B cell (primary cell): ENCODE results near the gene PHACTR1. TPM values are rescaled to one million over a fixed set of nuclear protein-coding genes. Genes with fewer than 3 reads are reported as not detected.

Experiments
- ATAC-seq: fragments of 200-7000 bp; cut with Tn5 transposase; one replicate; pipeline ENCODE4 v1.10.0; 2021; ENCODE audit warnings: low read depth, mild to moderate bottlenecking, moderate number of reproducible peaks, moderate library complexity
- CTCF ChIA-PET: fragments of 350-600 bp; sonication (Branson Sonifier 250); formaldehyde crosslinking; loops from one replicate; lab custom pipeline; 2021; ENCODE audit warnings: antibody characterized with exemption, inconsistent platforms; lab: Charles Lee
- POLR2A ChIA-PET: fragments of 350-600 bp; sonication (Branson Sonifier 250); formaldehyde crosslinking; loops from one replicate; lab custom pipeline; 2021; ENCODE audit warnings: antibody characterized with exemption; lab: Charles Lee
- DNase-seq: peaks from one replicate; pipeline ENCODE4 v3.0.0; 2013
- H2AFZ ChIP-seq: 2 replicates; pipeline ENCODE4 v1.6.1; 2012; ENCODE audit warnings: mild to moderate bottlenecking, low read depth, low read length; ENCODE audit not compliant: insufficient read depth, poor library complexity, severe bottlenecking
- H3K27ac ChIP-seq, 2 donors: 1 replicate in 1 of 2; 2 replicates in 1 of 2; pipeline ENCODE4 v1.5.1; 2012 to 2013; ENCODE audit warnings: low read length in 2 of 2, mild to moderate bottlenecking in 2 of 2, moderate library complexity in 1 of 2
- H3K27me3 ChIP-seq, 4 experiments: fragments of 200-600 bp in 1 of 4; sonication (generic) in 1 of 4; replicated peaks in 1 of 4; 1 replicate in 2 of 4; 2 replicates in 2 of 4; pipeline versions ENCODE4 v1.6.1 to v1.7.0; 2013 to 2016; ENCODE audit warnings: low read length in 3 of 4, mild to moderate bottlenecking in 2 of 4, mixed read lengths in 1 of 4, moderate library complexity in 1 of 4; ENCODE audit not compliant: insufficient read depth in 4 of 4, control insufficient read depth in 3 of 4; ENCODE audit errors: control extremely low read depth in 1 of 4
- H3K36me3 ChIP-seq, 2 experiments: replicated peaks in 1 of 2; 1 replicate in 1 of 2; 2 replicates in 1 of 2; pipeline versions ENCODE4 v1.6.1 to v1.7.1; 2013; ENCODE audit warnings: low read length in 1 of 2; ENCODE audit not compliant: insufficient read depth in 2 of 2, control insufficient read depth in 1 of 2; ENCODE audit errors: control extremely low read depth in 1 of 2, extremely low read depth in 1 of 2
- H3K4me1 ChIP-seq, 2 donors: fragments of 200-600 bp in 1 of 2; sonication (generic) in 1 of 2; 1 replicate in 1 of 2; 2 replicates in 1 of 2; pipeline versions ENCODE4 v1.5.1 to v1.6.1; 2013 to 2017; ENCODE audit warnings: low read length in 2 of 2; ENCODE audit not compliant: control insufficient read depth in 2 of 2, insufficient read depth in 2 of 2
- H3K4me2 ChIP-seq: replicated peaks from 2 replicates; pipeline ENCODE3; 2012; ENCODE audit warnings: mild to moderate bottlenecking, low read depth, low read length; ENCODE audit not compliant: poor library complexity, severe bottlenecking
- H3K4me3 ChIP-seq, 5 experiments: fragments of 200-600 bp in 1 of 5; sonication (generic) in 1 of 5; 1 replicate in 3 of 5; 2 replicates in 2 of 5; pipeline versions ENCODE4 v1.5.1 to v1.7.0; 2011 to 2016; ENCODE audit warnings: low read length in 4 of 5, mild to moderate bottlenecking in 4 of 5, low read depth in 2 of 5, control low read depth in 1 of 5, moderate library complexity in 1 of 5; ENCODE audit not compliant: insufficient read depth in 1 of 5; ENCODE audit errors: control extremely low read depth in 1 of 5, extremely low read depth in 1 of 5
- H3K79me2 ChIP-seq: fragments of 200-600 bp; sonication (generic); one replicate; pipeline ENCODE4 v1.6.0; 2016; ENCODE audit warnings: low read length; ENCODE audit not compliant: control insufficient read depth, insufficient read depth
- H3K9ac ChIP-seq: fragments of 200-600 bp; sonication (generic); 2 replicates; pipeline ENCODE4 v1.6.1; 2017; ENCODE audit warnings: mild to moderate bottlenecking, low read length, moderate library complexity
- H3K9me3 ChIP-seq, 3 donors: one replicate each; pipeline versions ENCODE4 v1.6.1 to v1.7.1; 2013; ENCODE audit warnings: low read length in 2 of 3; ENCODE audit not compliant: control insufficient read depth in 2 of 3, insufficient read depth in 1 of 3; ENCODE audit errors: control extremely low read depth in 1 of 3
- H4K20me1 ChIP-seq: 2 replicates; pipeline ENCODE4 v1.6.0; 2012; ENCODE audit warnings: mild to moderate bottlenecking, low read length; ENCODE audit not compliant: insufficient read depth, control insufficient read depth, poor library complexity, severe bottlenecking
- H3K27ac Mint-ChIP-seq: one replicate; pipeline ENCODE4 v1.8.0; 2021; ENCODE audit warnings: mixed read lengths
- H3K27me3 Mint-ChIP-seq: one replicate; pipeline ENCODE4 v1.8.0; 2021; ENCODE audit warnings: mixed read lengths
- H3K4me1 Mint-ChIP-seq: one replicate; pipeline ENCODE4 v1.8.0; 2021; ENCODE audit warnings: mixed read lengths
- H3K4me3 Mint-ChIP-seq: one replicate; pipeline ENCODE4 v1.8.0; 2021; ENCODE audit warnings: mixed read lengths
- H3K9me3 Mint-ChIP-seq: one replicate; pipeline ENCODE4 v1.8.0; 2022; ENCODE audit warnings: mixed read lengths; ENCODE audit not compliant: insufficient read depth
- EZH2 ChIP-seq: IDR thresholded peaks from 2 replicates; pipeline ENCODE4 v1.6.1; 2012; ENCODE audit warnings: borderline replicate concordance, low read depth, mild to moderate bottlenecking, moderate library complexity, low read length; ENCODE audit not compliant: insufficient read depth, poor library complexity, severe bottlenecking
- WGBS: methylation state at CpG from one replicate; pipeline ENCODE4 v1.1.5; 2013; ENCODE audit warnings: missing lambda C conversion rate; ENCODE audit not compliant: insufficient coverage; 5-methylcytosine and 5-hydroxymethylcytosine counted together
- intact Hi-C: fragments of 100-400 bp; cut with micrococcal nuclease; formaldehyde crosslinking; loops from one replicate; pipeline ENCODE4 v1.10.0; 2022
- polyA plus RNA-seq: library from polyadenylated mRNA; depleted of rRNA; stranded (reverse); fragments of >200 nt; gene quantifications from 2 replicates; pipeline ENCODE4 v1.2.3, GENCODE V29; 2012
- total RNA-seq, 2 donors: library from RNA; stranded (reverse); fragments of 120-200 nt in 1 of 2; gene quantifications; 1 replicate in 1 of 2; 2 replicates in 1 of 2; pipeline versions ENCODE4 v1.2.3 to v1.2.4, GENCODE V29; 2013 to 2022
- TF ChIP-seq, protein P1 (sequence below): fragments of 200-600 bp; IDR thresholded peaks from one replicate; pipeline ENCODE4 v1.8.0; 2022; ENCODE audit warnings: antibody characterized with exemption, mild to moderate bottlenecking

Gene PHACTR1
- total and polyA plus RNA-seq, 2 donors (not counting 1 experiment from before 2014, with no cell fraction given): 30.2 to 129 TPM

DNA sequence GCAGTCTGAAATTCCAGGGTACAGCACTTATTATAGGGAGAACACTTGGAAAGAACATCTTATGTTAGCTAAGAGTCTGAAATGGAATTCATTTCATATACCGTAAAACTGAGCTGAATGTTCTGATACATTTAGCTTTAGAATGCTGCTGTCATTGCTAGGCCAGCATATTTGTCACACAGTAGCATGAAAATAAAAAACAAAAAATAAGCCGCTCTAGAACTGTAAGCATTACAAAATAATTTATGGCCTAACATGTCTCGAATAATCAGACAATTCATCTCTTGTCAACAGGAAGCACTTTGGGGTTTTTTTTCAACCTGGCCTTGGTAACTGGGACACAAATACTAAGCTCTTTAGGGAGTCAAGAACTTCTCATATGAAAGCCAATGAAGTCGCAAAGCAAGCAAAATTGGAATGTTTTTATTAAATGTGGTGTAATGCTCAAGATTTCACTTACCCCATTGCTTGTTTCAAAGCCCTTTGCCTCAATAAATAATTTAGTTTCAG is 115.7 kb downstream of the PHACTR1 start:
- Histone ChIP-seq H3K4me1 (no peaks in the 10 kb centered on the region), H3K9me3 (no peaks in the 10 kb centered on the region), H3K36me3 (no peaks in the 10 kb centered on the region), H2AFZ (no peak overlapping the region), H4K20me1 (no peaks in the 10 kb centered on the region), H3K27ac (no peak overlapping the region), H3K4me3 (no peak overlapping the region), H3K79me2 (no peaks in the 10 kb centered on the region), H3K4me2 (no peak overlapping the region), H3K9ac (no peak overlapping the region), H3K27me3 (no peaks in the 10 kb centered on the region)
- no peak overlapping the region for H3K27ac Mint-ChIP-seq
- no peak for ATAC-seq
- peaks cover 21% of the 10 kb centered on the region for H3K27me3 Mint-ChIP-seq
- no peaks in the 10 kb centered on the region for H3K4me1 Mint-ChIP-seq
- ChIA-PET CTCF (interaction anchor here (1.2 kb wide), 1 partner anchor 11 kb away, joined by 3 read pairs; no protein-coding TSS in a partner anchor), POLR2A (no interaction called here)
- WGBS: 39% methylated on average over 2 of the region's 4 CpGs
- H3K9me3 Mint-ChIP-seq: no peaks in the 10 kb centered on the region
- no peak overlapping the region for H3K4me3 Mint-ChIP-seq
- TF ChIP-seq EZH2: no peak
- TF ChIP-seq, protein P1, sequence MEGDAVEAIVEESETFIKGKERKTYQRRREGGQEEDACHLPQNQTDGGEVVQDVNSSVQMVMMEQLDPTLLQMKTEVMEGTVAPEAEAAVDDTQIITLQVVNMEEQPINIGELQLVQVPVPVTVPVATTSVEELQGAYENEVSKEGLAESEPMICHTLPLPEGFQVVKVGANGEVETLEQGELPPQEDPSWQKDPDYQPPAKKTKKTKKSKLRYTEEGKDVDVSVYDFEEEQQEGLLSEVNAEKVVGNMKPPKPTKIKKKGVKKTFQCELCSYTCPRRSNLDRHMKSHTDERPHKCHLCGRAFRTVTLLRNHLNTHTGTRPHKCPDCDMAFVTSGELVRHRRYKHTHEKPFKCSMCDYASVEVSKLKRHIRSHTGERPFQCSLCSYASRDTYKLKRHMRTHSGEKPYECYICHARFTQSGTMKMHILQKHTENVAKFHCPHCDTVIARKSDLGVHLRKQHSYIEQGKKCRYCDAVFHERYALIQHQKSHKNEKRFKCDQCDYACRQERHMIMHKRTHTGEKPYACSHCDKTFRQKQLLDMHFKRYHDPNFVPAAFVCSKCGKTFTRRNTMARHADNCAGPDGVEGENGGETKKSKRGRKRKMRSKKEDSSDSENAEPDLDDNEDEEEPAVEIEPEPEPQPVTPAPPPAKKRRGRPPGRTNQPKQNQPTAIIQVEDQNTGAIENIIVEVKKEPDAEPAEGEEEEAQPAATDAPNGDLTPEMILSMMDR: no peak
- intact Hi-C loops: no loop called here
- no peak for DNase-seq

DNA sequence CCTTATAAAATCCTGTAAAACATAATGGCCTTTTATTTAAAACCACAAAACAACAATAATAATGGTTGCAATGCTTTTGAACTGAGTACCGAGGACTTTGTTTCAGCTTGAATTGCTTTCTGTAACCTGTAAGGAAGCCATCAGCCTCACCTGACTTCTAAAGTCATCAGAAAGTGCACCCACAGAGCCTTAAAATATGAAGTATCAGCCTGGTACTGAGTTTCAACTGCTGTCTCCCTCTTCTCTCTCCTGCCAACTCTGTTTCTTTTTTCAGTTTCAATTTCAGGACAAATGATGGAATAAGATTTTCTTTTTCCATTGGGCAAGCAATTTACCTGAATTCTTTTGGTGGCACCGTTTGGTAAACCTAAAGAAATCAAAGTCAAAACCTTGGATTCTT is 119.4 kb downstream of the PHACTR1 start:
- Histone ChIP-seq H3K27me3 (no peaks in the 10 kb centered on the region), H3K79me2 (no peaks in the 10 kb centered on the region), H3K36me3 (no peaks in the 10 kb centered on the region), H3K9ac (no peak overlapping the region), H3K4me2 (no peak overlapping the region), H4K20me1 (no peaks in the 10 kb centered on the region), H3K9me3 (peaks cover 2 to 12% (median 8%) of the 10 kb centered on the region in 3 donors), H3K27ac (no peak overlapping the region), H2AFZ (no peak overlapping the region), H3K4me3 (no peak overlapping the region), H3K4me1 (no peaks in the 10 kb centered on the region)
- 100% methylated on average over 1 of the region's 2 CpGs for WGBS
- TF ChIP-seq, protein P1: no peak
- no peak for TF ChIP-seq EZH2
- no peak overlapping the region for H3K27ac Mint-ChIP-seq
- no peak for ATAC-seq
- no peaks in the 10 kb centered on the region for H3K4me1 Mint-ChIP-seq
- CTCF ChIA-PET: interaction anchor here (0.6 kb wide), 1 partner anchor 10 kb away, joined by 3 read pairs; no protein-coding TSS in a partner anchor
- H3K9me3 Mint-ChIP-seq: no peaks in the 10 kb centered on the region
- no peak overlapping the region for H3K4me3 Mint-ChIP-seq
- POLR2A ChIA-PET: no interaction called here
- intact Hi-C loops: no loop called here
- H3K27me3 Mint-ChIP-seq: peaks cover 14% of the 10 kb centered on the region
- DNase-seq: no peak
